Endothelial cell (in vitro differentiated cells): Measurements from ENCODE around the gene PAF1. TPM values are rescaled to one million over a fixed set of nuclear protein-coding genes. Genes with fewer than 3 reads are reported as not detected.

Experiments
- DNase-seq: peaks from one replicate; pipeline ENCODE4 v3.0.0; 2021; ENCODE audit warnings: low spot score
- H3K27ac Mint-ChIP-seq: one replicate; pipeline ENCODE4 v1.8.0; 2021; ENCODE audit warnings: mixed read lengths, inconsistent platforms; ENCODE audit not compliant: unreplicated experiment
- H3K27me3 Mint-ChIP-seq: one replicate; pipeline ENCODE4 v1.8.0; 2021; ENCODE audit warnings: mild to moderate bottlenecking, moderate library complexity, mixed read lengths, inconsistent platforms; ENCODE audit not compliant: unreplicated experiment
- H3K36me3 Mint-ChIP-seq: one replicate; pipeline ENCODE4 v1.8.0; 2021; ENCODE audit warnings: mild to moderate bottlenecking, low read depth, mixed read lengths, inconsistent platforms; ENCODE audit not compliant: unreplicated experiment
- H3K4me1 Mint-ChIP-seq: one replicate; pipeline ENCODE4 v1.8.0; 2021; ENCODE audit warnings: mild to moderate bottlenecking, mixed read lengths, inconsistent platforms; ENCODE audit not compliant: unreplicated experiment
- H3K4me3 Mint-ChIP-seq: one replicate; pipeline ENCODE4 v1.8.0; 2021; ENCODE audit warnings: mild to moderate bottlenecking, mixed read lengths, inconsistent platforms; ENCODE audit not compliant: unreplicated experiment
- H3K9me3 Mint-ChIP-seq: one replicate; pipeline ENCODE4 v1.8.0; 2021; ENCODE audit warnings: mixed read lengths, inconsistent platforms; ENCODE audit not compliant: unreplicated experiment
- CTCF ChIP-seq: fragments of 200-600 bp; sonication (generic); IDR thresholded peaks from one replicate; pipeline ENCODE4 v1.5.0; 2021; ENCODE audit warnings: antibody characterized with exemption; ENCODE audit not compliant: unreplicated experiment
- total RNA-seq: library from RNA; stranded (reverse); fragmentation: NEBNext Ultra II Directional; extraction: Animal tissue kit (Norgen Biotek cat#: 25700); gene quantifications from one replicate; pipeline ENCODE4 v1.2.1, GENCODE V29; 2021; ENCODE audit not compliant: unreplicated experiment

Gene PAF1
- total RNA-seq, 1 donor from 2014 or later = 31.7 TPM

- H3K9me3 Mint-ChIP-seq = no peaks in the 10 kb centered on the region
- DNase-seq = no peak
- no peak overlapping the region for H3K27ac Mint-ChIP-seq
- TF ChIP-seq CTCF = no peak
- no peaks in the 10 kb centered on the region for H3K4me1 Mint-ChIP-seq
- H3K4me3 Mint-ChIP-seq = peak overlapping the region; percentile 79
- H3K27me3 Mint-ChIP-seq = peaks cover 9% of the 10 kb centered on the region
- H3K36me3 Mint-ChIP-seq = peaks cover 51% of the 10 kb centered on the region
Observed at GRCh38 chr19:39423258-39424086, 32.6 kb upstream of the PAF1 start.

DNA sequence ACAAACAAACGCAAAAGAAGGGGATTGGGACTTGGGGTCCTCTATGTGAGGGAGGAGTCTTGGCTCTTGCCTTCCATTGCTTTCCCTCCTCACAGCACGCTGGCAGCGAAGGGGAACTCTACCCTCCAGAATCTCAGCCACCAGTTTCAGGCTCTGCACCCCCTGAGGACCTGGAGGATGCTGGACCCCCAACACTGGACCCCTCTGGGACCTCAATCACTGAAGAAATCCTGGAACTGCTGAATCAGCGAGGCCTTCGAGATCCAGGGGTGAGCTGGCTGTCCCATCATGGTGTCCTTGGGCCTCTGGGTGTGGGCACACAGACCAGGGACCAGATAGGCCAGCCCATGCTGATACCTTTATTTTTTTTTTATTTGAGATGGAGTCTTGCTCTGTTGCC is 31.1 kb upstream of the PAF1 start:
- H3K4me3 Mint-ChIP-seq = no peak overlapping the region
- no peaks in the 10 kb centered on the region for H3K9me3 Mint-ChIP-seq
- H3K27ac Mint-ChIP-seq = no peak overlapping the region
- H3K4me1 Mint-ChIP-seq = no peaks in the 10 kb centered on the region
- DNase-seq = no peak
- TF ChIP-seq CTCF = no peak
- peaks cover 51% of the 10 kb centered on the region for H3K36me3 Mint-ChIP-seq
- peaks cover 7% of the 10 kb centered on the region for H3K27me3 Mint-ChIP-seq

DNA sequence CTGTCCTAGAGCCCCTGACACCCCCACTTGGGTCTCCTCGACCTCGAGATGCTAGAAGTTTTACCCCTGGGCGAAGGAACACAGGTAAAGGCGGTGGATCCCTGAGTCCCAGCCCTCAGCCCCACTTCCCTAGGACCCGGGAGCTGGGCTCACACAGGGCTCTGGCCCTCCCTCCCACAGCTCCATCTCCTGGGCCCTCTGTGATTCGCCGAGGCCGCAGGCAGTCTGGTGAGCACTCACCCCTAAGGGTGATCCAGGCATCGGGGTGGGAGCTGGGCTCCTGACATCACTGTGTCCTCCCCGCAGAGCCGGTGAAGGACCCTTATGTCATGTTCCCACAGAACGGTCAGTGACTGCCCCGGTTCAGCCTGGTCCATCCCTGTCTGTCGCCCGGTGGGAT is 29.9 kb upstream of the PAF1 start:
- Mint-ChIP-seq H3K36me3 (peaks cover 44% of the 10 kb centered on the region), H3K27me3 (peaks cover 7% of the 10 kb centered on the region), H3K4me3 (no peak overlapping the region), H3K27ac (no peak overlapping the region), H3K4me1 (no peaks in the 10 kb centered on the region), H3K9me3 (no peaks in the 10 kb centered on the region)
- no peak for TF ChIP-seq CTCF
- no peak for DNase-seq

DNA sequence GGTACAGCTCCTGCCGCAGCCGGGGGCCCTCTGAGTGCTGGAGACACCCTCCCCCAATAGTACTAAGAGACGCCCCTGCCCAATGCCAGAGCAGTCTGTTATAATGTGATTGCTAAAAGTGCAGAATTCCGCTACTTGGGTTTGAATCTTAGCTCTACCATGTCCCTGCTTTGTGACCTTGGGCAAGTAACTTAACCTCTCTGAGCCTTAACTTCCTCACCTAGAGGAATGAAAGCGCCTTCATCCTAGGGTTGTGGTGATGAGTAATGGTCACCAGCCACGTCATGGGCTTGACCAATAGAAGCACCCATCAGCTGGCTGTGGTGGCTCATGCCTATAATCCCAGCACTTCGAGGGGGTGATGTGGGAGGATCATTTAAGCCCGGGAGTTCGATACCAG is 28.1 kb upstream of the PAF1 start:
- Mint-ChIP-seq H3K4me3 (peak overlapping the region; percentile 78), H3K27ac (no peak overlapping the region), H3K9me3 (no peaks in the 10 kb centered on the region), H3K4me1 (peaks cover 12% of the 10 kb centered on the region), H3K36me3 (peaks cover 40% of the 10 kb centered on the region), H3K27me3 (peaks cover 11% of the 10 kb centered on the region)
- TF ChIP-seq CTCF = no peak
- no peak for DNase-seq

- Mint-ChIP-seq H3K27me3 (peaks cover 13% of the 10 kb centered on the region), H3K4me3 (peak overlapping the region; percentile 65), H3K4me1 (peaks cover 15% of the 10 kb centered on the region), H3K27ac (no peak overlapping the region), H3K36me3 (peaks cover 34% of the 10 kb centered on the region), H3K9me3 (no peaks in the 10 kb centered on the region)
- no peak for TF ChIP-seq CTCF
- DNase-seq = no peak
Observed at GRCh38 chr19:39417463-39418181, 26.7 kb upstream of the PAF1 start.
